ENCODE data around the gene PIP4K2A.

The PIP4K2A gene

DNA sequence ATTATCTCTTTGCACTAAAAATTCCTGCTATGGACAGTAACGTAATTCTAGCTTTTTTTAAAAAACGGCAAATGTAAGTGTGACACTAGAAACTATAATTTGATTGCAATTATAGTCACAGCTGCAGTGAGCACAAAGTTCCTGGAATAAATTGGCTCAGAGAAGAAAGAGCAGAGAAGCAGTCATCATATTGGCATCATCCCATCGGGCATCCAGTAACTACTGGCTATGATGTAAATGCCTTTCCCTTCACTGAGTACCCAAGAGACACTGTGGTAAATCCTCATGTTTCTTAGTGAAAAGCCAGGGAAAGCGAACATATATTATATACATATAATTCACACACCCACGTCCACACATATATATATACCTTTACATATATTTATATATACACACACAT lies 43.6 kb downstream of the PIP4K2A start:
- TF ChIP-seq, protein P1, sequence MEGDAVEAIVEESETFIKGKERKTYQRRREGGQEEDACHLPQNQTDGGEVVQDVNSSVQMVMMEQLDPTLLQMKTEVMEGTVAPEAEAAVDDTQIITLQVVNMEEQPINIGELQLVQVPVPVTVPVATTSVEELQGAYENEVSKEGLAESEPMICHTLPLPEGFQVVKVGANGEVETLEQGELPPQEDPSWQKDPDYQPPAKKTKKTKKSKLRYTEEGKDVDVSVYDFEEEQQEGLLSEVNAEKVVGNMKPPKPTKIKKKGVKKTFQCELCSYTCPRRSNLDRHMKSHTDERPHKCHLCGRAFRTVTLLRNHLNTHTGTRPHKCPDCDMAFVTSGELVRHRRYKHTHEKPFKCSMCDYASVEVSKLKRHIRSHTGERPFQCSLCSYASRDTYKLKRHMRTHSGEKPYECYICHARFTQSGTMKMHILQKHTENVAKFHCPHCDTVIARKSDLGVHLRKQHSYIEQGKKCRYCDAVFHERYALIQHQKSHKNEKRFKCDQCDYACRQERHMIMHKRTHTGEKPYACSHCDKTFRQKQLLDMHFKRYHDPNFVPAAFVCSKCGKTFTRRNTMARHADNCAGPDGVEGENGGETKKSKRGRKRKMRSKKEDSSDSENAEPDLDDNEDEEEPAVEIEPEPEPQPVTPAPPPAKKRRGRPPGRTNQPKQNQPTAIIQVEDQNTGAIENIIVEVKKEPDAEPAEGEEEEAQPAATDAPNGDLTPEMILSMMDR (IDR thresholded peaks at IDR 0.05; ENCODE audit: insufficient read depth, low read length, poor library complexity, severe bottlenecking): no peak
- Histone ChIP-seq H3K27me3 (replicated peaks; ENCODE audit: control insufficient read depth, insufficient read depth, low read length) (no peaks in the 10 kb centered on the region), H3K4me3 (replicated peaks; ENCODE audit: low read depth, low read length) (no peak overlapping the region), H3K36me3 (ENCODE audit: control insufficient read depth, insufficient read depth, low read length) (no peaks in the 10 kb centered on the region)
- DNase-seq (ENCODE audit: extremely low read depth, insufficient read length): no peak

DNA sequence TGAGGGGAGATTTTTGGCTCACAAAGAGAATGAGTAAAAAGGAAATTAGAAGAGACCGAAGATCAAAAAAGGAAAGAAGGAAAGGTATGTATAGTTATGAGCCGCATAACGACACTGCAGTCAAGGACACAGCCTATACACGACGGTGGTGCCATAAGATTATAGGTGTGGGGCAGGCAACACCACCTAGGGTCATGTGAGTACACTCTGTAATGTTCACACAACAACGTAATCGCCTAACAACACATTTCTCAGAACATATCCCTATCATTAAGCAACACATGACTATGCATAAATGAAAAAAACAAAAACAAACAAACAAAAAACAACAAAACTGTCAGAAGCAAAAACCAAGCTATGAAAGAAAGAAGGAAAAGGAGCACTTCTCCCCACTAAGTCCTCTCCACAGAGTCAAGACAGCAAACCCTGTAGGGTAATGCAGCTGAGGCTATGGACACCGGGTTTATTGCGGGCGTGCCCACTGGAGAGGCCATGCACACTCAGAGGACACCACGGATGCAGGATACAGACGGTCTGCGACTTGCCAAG lies 45.1 kb downstream of the PIP4K2A start:
- no peak for DNase-seq (ENCODE audit: extremely low read depth, insufficient read length)
- H3K36me3 ChIP-seq (ENCODE audit: control insufficient read depth, insufficient read depth, low read length): no peaks in the 10 kb centered on the region
- no peaks in the 10 kb centered on the region for H3K27me3 ChIP-seq (replicated peaks; ENCODE audit: control insufficient read depth, insufficient read depth, low read length)
- TF ChIP-seq, protein P1 (IDR thresholded peaks at IDR 0.05; ENCODE audit: insufficient read depth, low read length, poor library complexity, severe bottlenecking): no peak
- peak overlapping the region; percentile 35 for H3K4me3 ChIP-seq (replicated peaks; ENCODE audit: low read depth, low read length)

DNA sequence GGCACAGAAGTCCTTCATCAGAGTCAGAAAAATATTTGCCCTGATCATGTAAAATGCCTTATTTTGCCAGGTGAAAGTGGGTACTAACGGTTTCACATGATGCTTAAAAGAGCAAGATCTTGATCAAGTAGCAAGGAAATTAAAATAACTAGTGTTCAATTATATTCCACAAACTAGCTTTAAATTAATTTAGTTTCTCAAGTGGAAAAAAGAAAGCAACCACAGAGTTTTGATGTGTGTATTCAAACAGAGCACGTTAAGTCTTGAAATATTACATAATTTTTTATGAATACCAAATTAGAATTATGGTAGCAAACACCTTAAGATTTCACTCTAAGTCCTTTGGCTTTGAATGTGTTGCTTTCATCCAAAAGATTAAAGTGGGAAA lies 47.3 kb downstream of the PIP4K2A start:
- TF ChIP-seq, protein P1 (IDR thresholded peaks at IDR 0.05; ENCODE audit: insufficient read depth, low read length, poor library complexity, severe bottlenecking): no peak
- Histone ChIP-seq H3K27me3 (replicated peaks; ENCODE audit: control insufficient read depth, insufficient read depth, low read length) (no peaks in the 10 kb centered on the region), H3K36me3 (ENCODE audit: control insufficient read depth, insufficient read depth, low read length) (no peaks in the 10 kb centered on the region), H3K4me3 (replicated peaks; ENCODE audit: low read depth, low read length) (no peak overlapping the region)
- DNase-seq (ENCODE audit: extremely low read depth, insufficient read length): no peak

DNA sequence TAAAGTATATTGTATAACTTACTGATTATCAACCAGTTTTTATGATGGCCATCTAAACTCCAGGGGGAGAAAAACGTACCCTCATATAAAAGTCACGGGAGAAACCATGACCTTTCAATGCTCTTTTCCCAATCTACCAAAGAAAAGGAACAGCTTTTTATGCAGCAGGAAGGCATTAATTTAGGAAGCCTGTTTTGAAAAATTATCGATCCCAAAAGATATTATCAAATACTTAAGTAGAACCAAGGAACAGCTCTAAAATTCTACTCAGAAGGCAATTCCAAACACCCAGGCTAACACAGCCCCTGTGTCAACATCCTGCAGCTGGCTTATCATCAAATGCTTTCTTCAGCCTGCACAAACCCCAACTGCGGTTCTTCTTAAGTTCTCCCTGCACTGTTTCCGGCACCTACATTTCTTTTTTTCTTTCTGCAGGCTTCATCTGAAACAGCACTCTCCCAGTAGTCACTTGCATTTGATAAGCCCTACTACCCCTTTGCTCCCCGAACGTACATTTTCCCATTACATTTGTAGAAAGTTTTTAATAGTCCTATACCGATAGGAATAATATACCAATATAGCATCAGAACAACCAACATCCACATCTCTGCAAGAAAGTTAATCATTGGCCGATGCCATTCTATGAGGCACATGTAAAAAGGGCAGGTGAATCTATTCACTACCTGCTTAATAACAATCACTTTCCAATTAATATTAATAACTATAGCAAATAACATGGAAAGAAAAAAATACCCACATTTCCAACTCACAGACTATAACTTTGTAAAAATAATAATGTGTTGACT lies 47.9 kb downstream of the PIP4K2A start:
- no peak for DNase-seq (ENCODE audit: extremely low read depth, insufficient read length)
- no peaks in the 10 kb centered on the region for H3K27me3 ChIP-seq (replicated peaks; ENCODE audit: control insufficient read depth, insufficient read depth, low read length)
- TF ChIP-seq, protein P1 (IDR thresholded peaks at IDR 0.05; ENCODE audit: insufficient read depth, low read length, poor library complexity, severe bottlenecking): no peak
- H3K36me3 ChIP-seq (ENCODE audit: control insufficient read depth, insufficient read depth, low read length): no peaks in the 10 kb centered on the region
- peak overlapping the region; percentile 18; the same call in 1 of the 2 replicates for H3K4me3 ChIP-seq (replicated peaks; ENCODE audit: low read depth, low read length)

DNA sequence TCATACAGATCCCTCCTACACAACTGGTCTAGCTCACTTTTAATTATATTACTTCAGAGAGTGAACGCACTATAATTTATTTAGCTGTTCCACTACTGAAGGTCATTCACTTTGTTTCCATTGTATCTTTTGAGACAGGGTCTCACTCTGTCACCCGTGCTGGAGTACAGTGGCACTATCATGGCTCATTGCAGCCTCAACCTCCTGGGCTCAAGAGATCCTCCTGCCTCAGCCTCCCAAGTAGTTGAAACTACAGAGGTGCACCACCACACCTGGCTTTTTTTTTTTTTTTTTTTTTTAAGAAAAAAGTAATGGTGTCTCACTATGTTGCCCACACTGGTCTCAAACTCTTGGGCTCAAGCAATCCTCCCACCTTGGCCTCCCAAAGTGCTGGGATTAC lies 49.0 kb downstream of the PIP4K2A start:
- TF ChIP-seq, protein P1 (IDR thresholded peaks at IDR 0.05; ENCODE audit: insufficient read depth, low read length, poor library complexity, severe bottlenecking): no peak
- Histone ChIP-seq H3K27me3 (replicated peaks; ENCODE audit: control insufficient read depth, insufficient read depth, low read length) (no peaks in the 10 kb centered on the region), H3K4me3 (replicated peaks; ENCODE audit: low read depth, low read length) (no peak overlapping the region), H3K36me3 (ENCODE audit: control insufficient read depth, insufficient read depth, low read length) (no peaks in the 10 kb centered on the region)
- DNase-seq (ENCODE audit: extremely low read depth, insufficient read length): no peak
